NCI-H1105 treated with DMSO at 0.1 percent for 48 hours (cell line): Measurements from ENCODE around the gene MLST8.
"Not testable (repeated sequence)": the region's sequence is repeated elsewhere in the genome, so short reads cannot be mapped to it uniquely, and the experiment has no call there.

Source experiments
- DNase-seq: peaks from one replicate; lab custom pipeline; 2025; lab: John Stamatoyannopoulos, UW

The MLST8 gene

DNA sequence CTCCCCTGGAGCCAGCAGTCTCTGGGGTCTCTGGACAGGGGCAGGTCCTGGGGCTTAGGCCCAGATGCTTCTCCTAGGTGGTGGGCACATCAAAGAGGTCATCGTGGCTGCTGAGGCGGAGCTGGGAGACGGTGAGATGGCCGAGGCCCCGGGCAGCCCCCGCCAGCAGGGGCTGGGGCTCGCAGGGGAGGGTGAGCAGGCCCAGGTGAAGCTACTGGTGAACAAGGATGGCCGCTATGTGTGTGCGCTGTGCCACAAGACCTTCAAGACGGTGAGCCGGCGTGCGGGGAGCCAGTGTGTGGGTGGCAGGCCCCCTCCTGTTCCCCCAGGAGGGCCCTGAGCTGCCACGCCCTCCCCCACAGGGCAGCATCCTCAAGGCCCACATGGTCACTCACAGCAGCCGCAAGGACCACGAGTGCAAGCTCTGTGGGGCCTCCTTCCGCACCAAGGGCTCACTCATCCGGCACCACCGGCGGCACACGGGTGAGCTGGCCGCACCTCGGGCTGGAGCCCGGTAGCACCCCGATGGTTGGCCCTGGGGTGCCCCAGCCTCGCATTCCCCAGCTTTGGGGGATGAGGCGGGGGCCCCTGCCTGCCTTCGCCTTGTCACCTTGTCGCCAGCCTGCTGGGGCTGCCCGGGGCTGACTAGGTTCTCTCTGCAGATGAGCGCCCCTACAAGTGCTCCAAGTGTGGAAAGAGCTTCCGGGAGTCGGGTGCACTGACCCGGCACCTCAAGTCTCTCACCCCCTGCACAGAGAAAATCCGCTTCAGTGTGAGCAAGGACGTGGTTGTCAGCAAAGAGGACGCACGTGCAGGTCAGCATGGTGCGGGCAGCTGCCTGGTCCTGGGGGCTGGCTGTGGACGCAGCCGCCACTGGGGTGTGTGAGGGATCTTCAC is 27.1 kb downstream of the MLST8 start:
- no peak for DNase-seq

DNA sequence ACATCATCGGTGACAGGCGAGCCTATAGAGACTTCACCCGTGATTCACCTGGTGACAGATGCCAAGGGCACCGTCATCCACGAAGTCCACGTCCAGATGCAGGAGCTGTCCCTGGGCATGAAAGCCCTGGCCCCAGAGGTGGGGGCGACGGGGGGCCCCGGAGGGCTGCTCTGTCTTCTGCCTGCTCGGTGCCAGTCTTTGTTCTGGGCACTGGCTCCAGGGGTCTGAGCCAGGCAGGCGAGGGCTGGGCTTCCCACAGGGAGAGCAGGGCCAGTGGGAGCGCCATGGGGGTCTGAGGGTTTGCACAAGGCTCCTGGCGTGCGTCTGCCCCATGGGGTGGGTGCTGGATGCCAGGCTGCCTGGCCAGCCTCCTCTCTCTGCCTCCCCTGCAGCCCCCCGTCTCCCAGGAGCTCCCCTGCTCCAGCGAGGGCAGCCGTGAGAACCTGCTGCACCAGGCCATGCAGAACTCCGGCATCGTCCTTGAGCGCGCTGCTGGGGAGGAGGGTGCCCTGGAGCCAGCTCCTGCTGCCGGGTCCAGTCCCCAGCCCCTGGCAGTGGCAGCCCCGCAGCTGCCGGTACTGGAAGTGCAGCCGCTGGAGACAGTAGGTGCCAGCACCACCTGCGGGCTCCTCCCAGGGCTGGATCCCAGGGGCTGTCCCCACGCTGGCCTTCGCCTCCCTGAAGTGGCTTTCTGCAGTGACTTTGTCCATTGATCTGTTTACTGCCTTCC is 28.0 kb downstream of the MLST8 start:
- no peak for DNase-seq

DNA sequence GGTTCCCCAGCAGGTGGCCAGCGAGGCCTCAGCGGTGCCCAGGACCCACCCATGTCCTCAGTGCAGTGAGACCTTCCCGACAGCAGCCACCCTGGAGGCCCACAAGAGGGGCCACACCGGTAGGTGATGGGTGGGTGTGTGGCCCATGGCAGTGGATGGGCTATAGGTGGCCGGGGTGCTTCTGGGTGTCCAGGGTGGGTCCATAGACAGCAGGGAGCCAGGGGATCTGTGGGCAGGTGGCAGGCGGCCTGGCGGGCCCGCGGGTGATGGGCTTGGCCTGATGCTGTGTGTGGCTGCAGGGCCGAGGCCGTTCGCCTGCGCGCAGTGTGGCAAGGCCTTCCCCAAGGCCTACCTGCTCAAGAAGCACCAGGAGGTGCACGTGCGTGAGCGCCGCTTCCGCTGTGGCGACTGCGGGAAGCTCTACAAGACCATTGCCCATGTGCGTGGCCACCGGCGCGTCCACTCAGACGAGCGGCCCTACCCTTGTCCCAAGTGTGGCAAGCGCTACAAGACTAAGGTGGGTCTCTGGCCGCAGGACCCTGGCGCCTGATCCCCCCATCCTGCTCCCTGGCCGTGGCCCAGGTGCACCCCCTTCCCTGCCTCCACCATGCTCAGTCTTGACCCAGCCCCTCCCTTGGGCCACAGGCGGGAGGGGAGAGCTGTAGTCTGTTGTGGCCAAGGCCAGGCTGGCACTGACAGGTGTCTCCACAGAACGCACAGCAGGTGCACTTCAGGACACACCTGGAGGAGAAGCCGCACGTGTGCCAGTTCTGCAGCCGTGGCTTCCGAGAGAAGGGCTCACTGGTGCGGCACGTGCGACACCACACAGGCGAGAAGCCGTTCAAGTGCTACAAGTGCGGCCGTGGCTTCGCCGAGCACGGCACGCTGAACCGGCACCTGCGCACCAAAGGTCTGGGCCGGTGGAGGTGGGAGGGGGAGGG is 28.9 kb downstream of the MLST8 start:
- no peak for DNase-seq

DNA sequence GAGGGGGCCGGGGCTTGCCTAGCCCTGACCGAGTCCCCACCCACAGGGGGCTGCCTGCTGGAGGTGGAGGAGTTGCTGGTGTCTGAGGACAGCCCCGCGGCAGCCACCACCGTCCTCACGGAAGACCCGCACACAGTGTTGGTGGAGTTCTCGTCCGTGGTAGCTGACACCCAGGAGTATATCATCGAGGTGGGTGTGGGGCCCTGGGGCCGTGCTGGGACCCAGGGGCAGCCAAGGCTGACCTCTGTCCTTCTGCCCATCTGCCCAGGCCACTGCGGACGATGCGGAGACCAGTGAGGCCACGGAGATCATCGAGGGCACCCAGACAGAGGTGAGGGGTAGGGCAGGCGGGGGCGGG is 29.5 kb downstream of the MLST8 start:
- DNase-seq = no peak

DNA sequence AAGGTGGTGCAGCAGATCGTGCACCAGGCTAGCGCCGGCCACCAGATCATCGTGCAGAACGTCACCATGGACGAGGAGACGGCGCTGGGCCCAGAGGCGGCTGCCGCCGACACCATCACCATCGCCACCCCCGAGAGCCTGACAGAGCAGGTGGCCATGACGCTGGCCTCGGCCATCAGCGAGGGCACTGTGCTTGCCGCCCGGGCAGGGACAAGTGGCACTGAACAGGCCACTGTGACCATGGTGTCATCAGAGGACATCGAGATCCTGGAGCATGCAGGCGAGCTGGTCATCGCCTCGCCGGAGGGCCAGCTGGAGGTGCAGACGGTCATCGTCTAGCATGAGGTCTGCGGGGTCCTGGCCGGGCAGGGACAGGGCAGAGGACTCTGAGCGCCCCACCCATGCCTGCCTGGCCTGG is 30.0 kb downstream of the MLST8 start:
- no peak for DNase-seq

GRCh38 chr16:2235695-2236336 is 30.6 kb downstream of the MLST8 start:
- no peak for DNase-seq

DNA sequence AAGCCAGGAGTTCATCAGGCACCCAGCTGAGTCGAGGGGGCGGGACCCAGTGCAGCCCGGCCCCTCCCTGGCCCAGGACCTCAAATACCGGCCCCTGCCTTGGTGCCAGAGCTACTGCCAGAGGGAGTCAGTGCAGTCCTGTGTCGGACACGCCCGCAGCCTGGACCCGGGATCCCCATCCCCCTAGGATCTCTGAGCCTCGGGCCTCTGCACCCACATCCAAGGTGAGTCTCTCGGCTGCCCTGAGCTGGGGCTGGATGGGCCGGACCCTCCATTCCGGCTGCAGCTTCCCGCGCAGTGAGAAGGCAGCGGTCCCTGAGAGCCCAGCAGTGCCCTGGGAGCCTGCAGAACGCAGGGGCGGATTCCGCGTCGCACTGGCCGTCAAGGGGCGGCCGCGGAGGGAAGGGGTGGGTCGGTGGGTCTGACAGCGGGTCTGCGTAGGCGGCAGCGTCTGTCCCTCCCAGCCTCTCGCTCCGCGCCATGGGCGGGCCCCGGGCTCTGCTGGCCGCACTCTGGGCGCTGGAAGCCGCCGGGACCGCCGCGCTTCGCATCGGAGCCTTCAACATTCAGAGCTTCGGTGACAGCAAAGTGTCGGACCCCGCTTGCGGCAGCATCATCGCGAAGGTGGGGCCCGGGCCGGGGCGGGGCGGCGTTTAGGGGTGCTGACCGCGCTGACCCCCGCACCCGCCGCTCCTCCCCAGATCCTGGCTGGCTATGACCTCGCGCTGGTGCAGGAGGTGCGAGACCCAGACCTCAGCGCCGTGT is 31.3 kb downstream of the MLST8 start, which contains the start of gene DNASE1L2:
Gene DNASE1L2 (plus strand): TSS at position 108 of the 765 bp plus-strand sequence. CDS start 373 bp downstream, at position 481.
- DNase-seq = no peak

DNA sequence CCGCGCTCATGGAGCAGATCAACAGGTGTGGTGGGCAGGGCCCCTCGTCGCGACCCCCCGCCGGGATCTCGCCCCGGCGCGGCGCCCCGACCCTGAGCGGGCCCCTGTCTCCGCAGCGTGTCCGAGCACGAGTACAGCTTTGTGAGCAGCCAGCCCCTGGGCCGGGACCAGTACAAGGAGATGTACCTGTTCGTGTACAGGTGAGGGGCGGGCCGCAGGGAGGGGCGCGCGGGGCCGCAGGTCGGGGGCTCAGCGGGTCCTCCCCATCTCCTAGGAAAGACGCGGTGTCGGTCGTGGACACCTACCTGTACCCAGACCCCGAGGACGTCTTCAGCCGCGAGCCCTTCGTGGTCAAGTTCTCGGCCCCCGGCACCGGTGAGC is 31.8 kb downstream of the MLST8 start:
- DNase-seq = no peak

- peak; percentile 6 for DNase-seq
Observed at GRCh38 chr16:2237493-2238149, 32.4 kb downstream of the MLST8 start.

DNA sequence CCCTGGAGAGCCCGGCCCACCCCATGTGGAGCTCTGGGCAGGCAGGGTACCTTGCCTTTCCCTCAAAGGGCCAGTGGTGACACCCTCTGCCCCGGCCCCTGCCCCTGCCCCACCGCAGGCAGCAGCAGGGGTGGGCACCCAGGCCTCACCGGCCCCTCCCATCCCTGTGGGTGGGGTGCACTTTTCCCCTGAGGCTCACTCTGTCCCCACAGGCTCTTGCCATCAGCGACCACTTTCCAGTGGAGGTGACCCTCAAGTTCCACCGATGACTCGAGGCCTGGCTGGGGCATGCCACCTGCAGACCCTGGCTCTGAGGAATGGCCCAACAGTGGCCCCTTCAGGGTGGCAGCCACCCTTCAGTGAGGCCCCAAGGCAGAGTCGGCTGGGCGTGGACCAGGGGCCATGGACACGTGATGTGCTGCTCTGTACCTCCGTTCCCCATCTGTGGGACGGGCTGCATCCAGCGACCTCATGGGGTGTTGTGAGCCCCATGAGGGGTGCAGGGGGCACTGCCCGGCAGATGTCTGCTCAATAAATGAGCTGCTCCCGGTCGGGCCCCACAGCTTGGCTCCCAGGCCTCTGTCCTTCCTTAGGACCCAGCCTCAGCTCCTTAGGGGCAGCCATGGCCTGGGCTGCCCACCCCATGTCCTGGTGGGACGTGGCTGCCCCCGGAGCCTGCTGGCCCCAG is 33.0 kb downstream of the MLST8 start:
- no peak for DNase-seq

DNA sequence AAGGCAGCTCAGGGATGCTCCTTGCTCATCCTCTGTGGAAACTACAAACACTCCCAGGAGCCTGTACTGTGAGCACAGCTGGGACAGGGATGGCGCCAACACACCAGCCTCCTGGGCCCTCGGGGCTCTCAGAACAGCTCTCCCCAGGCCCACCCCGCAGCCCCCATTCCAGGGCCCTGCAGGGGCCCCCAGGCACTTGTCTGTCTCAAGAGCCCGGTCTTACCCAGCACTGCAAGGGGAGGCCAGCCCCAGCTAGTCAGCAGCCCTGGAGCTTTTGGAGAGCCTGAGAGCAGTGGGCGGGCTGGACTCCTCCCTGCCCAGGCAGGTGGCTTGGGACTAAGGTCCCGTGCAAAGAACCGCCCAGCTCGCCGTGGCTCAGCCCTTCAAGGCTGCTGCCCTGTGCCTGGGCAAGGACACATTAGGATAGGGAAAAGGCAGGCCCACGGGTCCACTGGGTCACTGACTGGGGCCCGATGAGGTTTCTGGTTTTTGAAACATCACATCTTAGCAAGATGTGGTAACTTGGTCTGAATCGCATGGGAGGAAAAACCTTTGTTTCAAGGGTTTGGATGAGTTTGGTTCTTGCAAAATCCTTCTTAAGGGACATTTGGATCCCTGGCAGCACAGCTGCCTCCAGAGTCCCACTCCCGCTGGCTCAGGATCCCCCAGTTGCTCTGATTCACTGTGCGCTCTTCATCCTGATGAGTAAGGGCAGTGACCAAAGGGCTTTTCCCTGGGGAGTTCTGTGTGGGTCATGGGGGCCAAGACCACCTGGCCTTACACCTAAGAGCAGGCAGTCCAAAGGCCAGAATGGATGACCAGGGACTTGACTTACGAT is 33.8 kb downstream of the MLST8 start:
- DNase-seq = no peak

- not testable (repeated sequence) for DNase-seq
Observed at GRCh38 chr16:2240331-2240730, 35.1 kb downstream of the MLST8 start.

DNA sequence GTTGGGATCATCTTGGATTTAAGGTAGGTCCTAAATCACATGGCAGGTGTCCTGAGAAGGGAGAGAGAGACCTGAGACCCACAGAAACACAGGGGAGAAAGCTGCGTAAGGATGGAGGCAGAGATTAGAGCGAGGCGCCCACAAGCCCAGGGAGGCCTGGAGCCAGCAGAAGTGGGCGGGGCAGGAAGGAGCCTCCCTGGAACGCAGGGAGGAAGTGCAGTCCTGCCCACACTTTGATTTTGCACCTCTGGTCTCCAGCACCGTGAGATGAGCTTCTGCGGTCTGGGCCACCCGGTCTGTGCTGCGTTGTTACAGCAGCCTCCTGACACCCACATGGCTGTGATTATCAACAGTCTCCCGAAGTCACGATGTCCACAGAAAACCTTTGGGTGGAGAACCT is 37.3 kb downstream of the MLST8 start:
- no peak for DNase-seq

DNA sequence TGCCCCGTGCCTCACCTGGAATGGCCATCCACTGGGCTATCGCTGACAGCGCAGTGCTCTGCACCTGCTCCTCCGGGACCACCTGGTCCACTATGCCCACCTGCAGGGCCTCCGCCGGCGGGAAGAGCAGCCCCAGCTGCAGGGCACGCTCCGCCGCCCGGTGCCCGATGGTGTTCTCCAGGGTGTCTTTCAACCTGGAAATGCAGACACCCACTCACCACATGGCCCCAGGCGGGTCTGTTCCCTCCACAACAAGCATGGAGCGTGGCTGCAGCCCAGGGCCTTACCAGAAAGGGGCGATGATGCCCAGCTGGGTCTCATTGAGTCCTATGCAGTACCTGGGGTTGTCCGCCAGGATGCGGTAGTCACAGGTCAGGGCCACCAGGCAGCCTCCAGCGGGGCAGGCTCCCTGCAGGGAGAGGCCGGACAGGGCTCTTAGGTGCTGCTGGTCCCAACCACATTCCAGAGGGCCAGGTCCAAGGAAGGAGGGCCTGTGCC is 37.8 kb downstream of the MLST8 start:
- DNase-seq = no peak

DNA sequence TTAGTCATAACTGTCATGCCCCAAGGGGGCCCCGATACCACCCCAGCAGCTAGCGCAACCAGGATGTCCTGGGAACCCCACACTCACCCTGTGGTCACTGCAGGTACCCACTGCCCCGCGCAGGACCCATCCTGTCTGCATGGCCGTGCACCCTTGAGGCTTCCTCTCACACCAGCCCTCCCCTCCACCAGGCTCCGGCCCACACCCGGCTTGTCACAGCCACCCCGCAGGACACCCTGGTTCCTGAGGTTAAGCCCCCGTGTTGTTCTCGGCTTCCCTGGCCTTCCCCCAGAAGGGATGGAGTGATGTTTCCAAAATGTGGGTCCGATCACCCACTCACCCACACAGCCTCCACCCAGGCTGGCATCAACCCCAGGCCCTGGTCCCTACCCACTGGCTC is 38.5 kb downstream of the MLST8 start:
- no peak for DNase-seq

GRCh38 chr16:2244301-2244700 is 39.0 kb downstream of the MLST8 start:
- DNase-seq = no peak

DNA sequence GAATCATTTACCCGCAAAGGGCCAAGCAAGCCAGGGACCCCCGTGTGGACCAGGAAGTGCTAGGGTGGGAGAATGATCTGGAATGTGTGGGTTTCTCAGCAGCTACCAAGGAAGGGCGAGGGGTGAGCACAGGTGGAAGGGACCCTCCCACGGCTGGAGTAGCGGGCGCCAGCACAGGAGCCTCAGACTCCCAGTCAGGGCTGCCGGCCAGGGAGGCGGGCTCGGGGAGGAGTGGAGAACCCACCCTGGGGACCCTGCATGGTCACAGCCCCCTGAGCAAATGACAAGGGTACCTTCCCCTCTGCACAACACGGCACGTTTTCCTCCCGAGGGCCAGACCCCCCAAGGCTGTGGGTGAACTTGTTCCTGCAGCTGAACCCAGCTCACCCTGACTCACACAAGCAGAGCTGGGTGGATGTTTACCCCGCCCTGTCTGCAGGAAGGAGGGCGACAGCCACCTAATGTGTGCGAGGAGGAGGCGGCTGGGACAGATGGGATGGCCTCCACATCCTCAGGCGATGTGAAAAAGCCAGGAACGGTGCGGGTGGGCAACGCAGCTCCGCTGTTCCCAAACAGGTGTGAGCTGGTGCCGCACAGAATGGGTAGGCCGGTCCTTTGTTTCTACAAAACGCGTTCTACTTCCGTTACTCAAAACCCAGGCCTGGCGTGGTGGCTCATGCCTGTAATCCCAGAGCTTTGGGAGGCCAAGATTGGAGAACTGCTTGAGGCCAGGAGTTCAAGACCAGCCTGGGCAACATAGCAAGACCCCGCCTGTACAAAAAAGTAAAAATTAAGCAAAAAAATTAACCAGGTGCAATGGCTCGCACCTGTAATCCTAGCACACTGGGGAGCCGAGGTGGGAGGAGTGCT is 39.9 kb downstream of the MLST8 start:
- DNase-seq = no peak
